ENCODE results near the gene ZC3H4.

DNA sequence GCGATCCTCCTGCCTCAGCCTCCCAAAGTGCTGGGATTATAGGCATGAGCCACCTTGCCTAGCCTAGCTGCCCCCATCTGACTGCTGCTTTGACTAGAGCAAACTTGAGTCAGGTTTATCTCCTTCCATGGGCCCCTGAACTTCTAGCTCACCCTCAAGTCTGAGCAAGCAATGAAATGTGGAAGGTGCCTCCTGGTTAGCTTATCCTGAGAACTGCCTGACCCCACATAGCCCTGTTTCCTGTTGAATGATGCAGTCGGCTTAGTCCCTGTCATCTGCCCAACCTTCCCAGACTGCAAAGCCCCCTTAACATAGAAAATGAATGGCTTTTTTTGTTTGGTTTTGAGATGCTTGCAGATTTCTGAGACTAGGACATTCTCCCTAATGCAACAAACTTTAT, 56.2 kb downstream of the ZC3H4 start:
- TF ChIP-seq POLR2AphosphoS5 (IDR thresholded peaks at IDR 0.05; ENCODE audit: low read depth, low read length) (no peak), JUND (IDR thresholded peaks at IDR 0.05) (no peak), EZH2phosphoT487 (IDR thresholded peaks at IDR 0.05; ENCODE audit: borderline replicate concordance) (no peak), CEBPB (IDR thresholded peaks at IDR 0.05; ENCODE audit: low read depth) (no peak), POLR2A (IDR thresholded peaks at IDR 0.05; ENCODE audit: borderline replicate concordance, extremely low read depth, insufficient read depth, insufficient read length) (no peak), EZH2 (IDR thresholded peaks at IDR 0.05) (no peak), ZNF274 (IDR thresholded peaks at IDR 0.05; ENCODE audit: low read depth, low read length) (no peak), RAD21 (IDR thresholded peaks at IDR 0.05; ENCODE audit: low read depth) (no peak)
- TF ChIP-seq, protein P1, sequence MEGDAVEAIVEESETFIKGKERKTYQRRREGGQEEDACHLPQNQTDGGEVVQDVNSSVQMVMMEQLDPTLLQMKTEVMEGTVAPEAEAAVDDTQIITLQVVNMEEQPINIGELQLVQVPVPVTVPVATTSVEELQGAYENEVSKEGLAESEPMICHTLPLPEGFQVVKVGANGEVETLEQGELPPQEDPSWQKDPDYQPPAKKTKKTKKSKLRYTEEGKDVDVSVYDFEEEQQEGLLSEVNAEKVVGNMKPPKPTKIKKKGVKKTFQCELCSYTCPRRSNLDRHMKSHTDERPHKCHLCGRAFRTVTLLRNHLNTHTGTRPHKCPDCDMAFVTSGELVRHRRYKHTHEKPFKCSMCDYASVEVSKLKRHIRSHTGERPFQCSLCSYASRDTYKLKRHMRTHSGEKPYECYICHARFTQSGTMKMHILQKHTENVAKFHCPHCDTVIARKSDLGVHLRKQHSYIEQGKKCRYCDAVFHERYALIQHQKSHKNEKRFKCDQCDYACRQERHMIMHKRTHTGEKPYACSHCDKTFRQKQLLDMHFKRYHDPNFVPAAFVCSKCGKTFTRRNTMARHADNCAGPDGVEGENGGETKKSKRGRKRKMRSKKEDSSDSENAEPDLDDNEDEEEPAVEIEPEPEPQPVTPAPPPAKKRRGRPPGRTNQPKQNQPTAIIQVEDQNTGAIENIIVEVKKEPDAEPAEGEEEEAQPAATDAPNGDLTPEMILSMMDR (IDR thresholded peaks at IDR 0.05 in 2 of 3, conservative IDR thresholded peaks at IDR 0.05 in 1 of 3; ENCODE audit: borderline replicate concordance in 1 of 3, insufficient read depth in 1 of 3, low read depth in 2 of 3, low read length in 2 of 3) = no peak
- TF ChIP-seq, protein P2, sequence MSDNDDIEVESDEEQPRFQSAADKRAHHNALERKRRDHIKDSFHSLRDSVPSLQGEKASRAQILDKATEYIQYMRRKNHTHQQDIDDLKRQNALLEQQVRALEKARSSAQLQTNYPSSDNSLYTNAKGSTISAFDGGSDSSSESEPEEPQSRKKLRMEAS (IDR thresholded peaks at IDR 0.05) = no peak
